Spinal cord (tissue), 10 donors: ENCODE data around the gene ZNF668. TPM values are rescaled to one million over a fixed set of nuclear protein-coding genes. Genes with fewer than 3 reads are reported as not detected.
A peak's percentile ranks its signal among the peaks of the same experiment; 100 is the strongest.

Experiments
- DNase-seq, 6 donors: peaks; one replicate each; pipeline versions ENCODE4 v3.0.0 to v3.0.0-alpha.2; 2013 to 2015; ENCODE audit warnings: low spot score in 6 of 6, low read depth in 4 of 6
- H3K27ac ChIP-seq: one replicate; pipeline ENCODE4 v1.5.1; 2013; ENCODE audit warnings: low read depth, low read length, control low read depth
- H3K27me3 ChIP-seq: one replicate; pipeline ENCODE4 v1.6.1; 2013; ENCODE audit warnings: low read length; ENCODE audit not compliant: control insufficient read depth, insufficient read depth
- H3K36me3 ChIP-seq: one replicate; pipeline ENCODE4 v1.6.1; 2013; ENCODE audit warnings: low read length; ENCODE audit not compliant: control insufficient read depth, insufficient read depth
- H3K4me1 ChIP-seq: one replicate; pipeline ENCODE4 v1.6.1; 2013; ENCODE audit warnings: low read length; ENCODE audit not compliant: control insufficient read depth, insufficient read depth
- H3K4me3 ChIP-seq: one replicate; pipeline ENCODE4 v1.5.1; 2013; ENCODE audit warnings: low read depth, low read length, control low read depth
- H3K9me3 ChIP-seq: one replicate; pipeline ENCODE4 v1.6.1; 2013; ENCODE audit warnings: low read length; ENCODE audit not compliant: control insufficient read depth, insufficient read depth
- whole genome bisulfite sequencing: methylation state at CpG from one replicate; pipeline ENCODE4 v1.1.5; 2013; ENCODE audit warnings: missing lambda C conversion rate; ENCODE audit not compliant: insufficient coverage; 5-methylcytosine and 5-hydroxymethylcytosine counted together
- polyA plus RNA-seq, 2 donors: library from polyadenylated mRNA; unstranded; fragments of 120-200 nt; gene quantifications; one replicate each; pipeline ENCODE4 v1.2.1, GENCODE V29; 2013; ENCODE audit not compliant: insufficient read length in 2 of 2
- total RNA-seq, 2 donors: library from RNA; depleted of rRNA in 1 of 2; stranded (reverse); fragments of 120-200 nt in 1 of 2; fragments of >200 nt in 1 of 2; gene quantifications; one replicate each; pipeline versions ENCODE4 v1.2.3 to v1.2.4, GENCODE V29; 2013 to 2014
- donor health status: healthy.

ZNF668 gene
- total and polyA plus RNA-seq, 4 donors: 4.9 to 12.6 (median 9.2) TPM

DNA sequence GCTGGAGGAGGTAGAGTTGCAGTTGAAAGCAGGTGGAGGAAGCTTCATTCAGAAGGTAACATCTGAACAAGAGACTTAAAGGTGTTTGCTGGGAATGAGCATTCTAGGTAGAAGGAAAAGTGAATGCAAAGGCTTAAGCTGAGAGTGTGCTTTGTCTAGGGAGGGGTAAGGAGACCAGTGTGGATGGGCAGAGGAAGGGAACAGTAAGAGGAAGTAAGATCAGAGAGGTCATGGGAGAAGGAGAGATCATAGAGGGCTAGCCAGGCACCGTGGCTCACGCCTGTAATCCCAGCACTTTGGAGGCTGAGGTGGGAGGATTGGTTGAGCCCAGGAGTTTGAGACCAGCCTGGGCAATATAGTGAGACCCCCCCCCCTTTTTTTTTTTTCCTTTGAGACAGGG, 37.3 kb downstream of the ZNF668 start:
- DNase-seq: no peak
- Histone ChIP-seq H3K27ac (no peak overlapping the region), H3K4me1 (peaks cover 21% of the 10 kb centered on the region), H3K9me3 (no peaks in the 10 kb centered on the region), H3K4me3 (no peak overlapping the region), H3K36me3 (peaks cover 58% of the 10 kb centered on the region), H3K27me3 (no peaks in the 10 kb centered on the region)
- WGBS: 42% methylated on average over 2 of the region's 2 CpGs

DNA sequence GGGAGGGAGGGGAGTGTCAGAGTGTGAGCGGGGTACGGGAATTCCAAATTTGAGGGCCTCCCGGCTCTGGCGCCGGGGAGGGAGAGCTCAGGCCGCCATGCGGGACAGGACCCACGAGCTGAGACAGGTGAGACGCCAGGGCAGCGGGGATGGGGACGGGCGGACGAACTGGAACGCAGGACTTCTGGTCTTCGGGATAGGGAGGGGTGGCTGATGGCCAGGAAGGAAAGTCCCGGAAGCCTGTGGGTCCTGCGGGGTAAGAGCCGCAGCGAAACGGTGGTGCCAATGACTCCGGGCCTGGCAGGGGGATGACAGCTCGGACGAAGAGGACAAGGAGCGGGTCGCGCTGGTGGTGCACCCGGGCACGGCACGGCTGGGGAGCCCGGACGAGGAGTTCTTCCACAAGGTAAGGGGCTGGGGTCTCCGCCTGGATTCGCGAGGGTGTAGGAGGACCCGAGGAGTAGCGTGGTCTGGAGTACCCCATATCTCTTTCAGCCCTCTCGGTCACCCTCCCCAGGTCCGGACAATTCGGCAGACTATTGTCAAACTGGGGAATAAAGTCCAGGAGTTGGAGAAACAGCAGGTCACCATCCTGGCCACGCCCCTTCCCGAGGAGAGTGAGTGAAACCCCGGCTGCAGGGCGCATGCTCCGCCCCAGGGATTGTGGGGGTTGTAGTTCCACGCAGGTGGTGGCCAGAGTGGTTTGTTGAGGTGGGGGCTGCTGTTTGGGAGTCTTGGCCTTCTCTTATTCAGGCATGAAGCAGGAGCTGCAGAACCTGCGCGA, 40.1 kb downstream of the ZNF668 start:
- Histone ChIP-seq H3K27ac (peak overlapping the region; percentile 96), H3K9me3 (no peaks in the 10 kb centered on the region), H3K4me1 (peaks cover 21% of the 10 kb centered on the region), H3K36me3 (peaks cover 33% of the 10 kb centered on the region), H3K4me3 (peak overlapping the region; percentile 95), H3K27me3 (no peaks in the 10 kb centered on the region)
- peak in 5 of 6 donors; percentile 62 to 96 (median 80) for DNase-seq
- 0% methylated on average over 46 of the region's 47 CpGs for WGBS

DNA sequence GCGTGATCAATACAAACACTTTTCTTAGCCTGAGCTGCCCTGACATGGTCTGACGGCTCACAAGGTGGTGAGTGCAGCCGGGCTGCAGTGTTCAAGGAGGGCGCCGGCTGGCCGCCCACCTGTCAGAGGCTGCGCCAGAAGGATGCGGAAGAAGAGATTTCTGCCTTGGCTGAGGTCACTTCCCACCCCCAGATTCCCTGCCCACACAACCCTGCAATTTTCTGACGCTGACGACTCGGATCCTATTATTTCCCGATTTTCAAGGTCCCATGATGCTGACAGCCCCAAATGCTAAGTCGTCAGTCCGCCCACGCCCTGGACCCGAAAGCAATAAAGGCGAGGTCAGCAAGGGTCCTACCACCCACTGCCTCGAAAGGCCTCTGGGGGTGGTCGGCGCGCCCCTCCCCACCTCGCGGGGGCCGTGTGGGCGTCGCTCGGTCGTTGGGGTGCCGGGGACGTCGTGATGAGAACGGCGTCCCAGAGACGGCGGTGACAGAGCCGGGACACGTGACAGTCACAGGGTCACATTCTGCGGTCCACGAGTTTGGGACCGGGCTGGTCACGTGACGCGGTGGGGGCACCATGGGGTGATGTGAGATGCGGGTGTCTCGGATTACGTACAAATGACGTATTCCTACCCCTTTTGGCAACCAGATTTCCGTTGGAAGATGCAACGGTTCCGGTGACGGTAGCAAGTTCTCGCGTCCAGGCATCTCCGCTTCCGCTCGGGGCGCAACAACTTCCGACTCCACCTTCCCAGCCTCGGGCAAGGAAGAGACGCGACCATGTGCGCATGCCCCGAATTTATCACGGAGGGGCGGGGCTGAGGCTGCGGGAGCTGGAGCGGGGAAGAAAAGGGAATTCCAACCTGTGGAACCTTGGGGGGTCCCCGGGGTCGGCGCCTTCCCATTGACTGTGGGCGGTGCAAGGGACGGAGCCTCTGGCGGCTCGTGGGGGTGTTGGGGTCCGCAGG, 41.0 kb downstream of the ZNF668 start, which contains the start of gene STX4:
Gene STX4 (plus strand): TSS at position 823 of the 973 bp plus-strand sequence. CDS start 248 bp downstream, outside the sequence.
- Histone ChIP-seq H3K27ac (peak within 1 kb of the TSS; percentile 96), H3K4me3 (peak within 1 kb of the TSS; percentile 95), H3K4me1 (peaks cover 13% of the 10 kb centered on the region), H3K27me3 (no peaks in the 10 kb centered on the region), H3K9me3 (no peaks in the 10 kb centered on the region), H3K36me3 (peaks cover 24% of the 10 kb centered on the region)
- WGBS: under 1% methylated on average over 71 of the region's 75 CpGs
- DNase-seq: peak; percentile 94 to 100 (median 96)

DNA sequence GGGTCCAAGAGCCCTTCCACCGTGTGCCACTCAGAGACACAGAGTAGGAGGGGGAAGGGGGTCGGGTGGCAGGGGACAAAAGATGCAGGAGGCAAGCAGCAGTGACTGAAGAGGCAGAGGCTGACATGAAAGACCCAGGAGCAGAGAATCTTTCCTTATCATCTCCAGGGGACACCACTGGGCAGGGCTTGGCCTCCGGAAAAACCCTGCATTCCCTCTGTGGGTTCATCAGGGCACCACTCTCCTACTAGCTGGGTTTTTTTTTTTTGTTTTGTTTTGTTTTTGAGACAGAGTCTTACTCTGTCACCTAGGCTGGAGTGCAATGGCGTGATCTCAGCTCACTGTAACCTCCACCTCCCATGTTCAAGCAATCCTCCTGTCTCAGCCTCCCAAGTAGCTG, 42.8 kb downstream of the ZNF668 start:
- 59% methylated on average over 2 of the region's 4 CpGs for WGBS
- no peak for DNase-seq
- Histone ChIP-seq H3K27me3 (no peaks in the 10 kb centered on the region), H3K4me1 (peaks cover 13% of the 10 kb centered on the region), H3K9me3 (no peaks in the 10 kb centered on the region), H3K36me3 (peaks cover 14% of the 10 kb centered on the region), H3K4me3 (no peak overlapping the region), H3K27ac (no peak overlapping the region)

DNA sequence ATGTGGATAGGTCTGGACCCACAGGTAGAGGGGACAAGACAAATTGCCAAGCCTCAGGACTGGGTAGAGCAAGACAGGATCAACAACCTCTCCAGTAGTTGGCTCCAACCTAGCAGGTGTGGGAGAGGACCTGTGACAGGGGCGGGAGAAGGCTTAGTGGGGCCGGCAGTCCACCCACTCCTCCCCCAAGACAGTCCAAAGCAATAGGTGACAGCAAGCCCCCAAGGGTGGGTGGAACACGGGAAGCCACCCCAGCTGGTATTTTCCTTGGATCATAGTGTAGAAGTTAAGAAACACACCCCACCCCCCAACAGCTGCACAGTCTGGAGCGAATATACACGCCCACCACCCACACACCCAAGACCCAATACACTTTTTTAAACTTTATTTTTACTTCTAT, 44.8 kb downstream of the ZNF668 start:
- no peaks in the 10 kb centered on the region for H3K27me3 ChIP-seq
- no peak overlapping the region for H3K4me3 ChIP-seq
- H3K9me3 ChIP-seq: no peaks in the 10 kb centered on the region
- peaks cover 9% of the 10 kb centered on the region for H3K4me1 ChIP-seq
- WGBS: 100% methylated on average over 1 of the region's 5 CpGs
- DNase-seq: no peak
- H3K27ac ChIP-seq: no peak overlapping the region
- peaks cover 4% of the 10 kb centered on the region for H3K36me3 ChIP-seq

DNA sequence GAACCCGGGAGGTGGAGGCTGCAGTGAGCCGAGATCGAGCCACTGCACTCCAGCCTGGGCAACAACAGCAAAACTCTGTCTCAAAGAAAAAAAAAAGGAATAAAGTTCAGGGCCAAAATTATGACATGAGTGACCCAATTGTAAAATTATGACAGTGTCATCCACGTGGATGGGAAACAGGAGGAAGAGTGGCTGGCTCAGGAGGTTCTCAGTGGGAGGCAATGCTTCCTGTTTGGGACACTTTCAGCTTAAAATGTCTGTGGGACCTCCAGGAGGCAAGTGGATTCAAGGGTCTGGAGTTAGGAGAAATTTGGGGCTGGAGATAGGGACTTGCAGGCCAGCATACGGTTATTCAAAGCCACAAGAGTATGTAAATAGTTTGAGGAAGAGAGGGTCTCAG, 48.7 kb downstream of the ZNF668 start:
- H3K4me3 ChIP-seq: no peak overlapping the region
- no peaks in the 10 kb centered on the region for H3K27me3 ChIP-seq
- DNase-seq: no peak
- no peak overlapping the region for H3K27ac ChIP-seq
- no peaks in the 10 kb centered on the region for H3K4me1 ChIP-seq
- WGBS: 81% methylated on average over 5 of the region's 5 CpGs
- no peaks in the 10 kb centered on the region for H3K36me3 ChIP-seq
- H3K9me3 ChIP-seq: no peaks in the 10 kb centered on the region

DNA sequence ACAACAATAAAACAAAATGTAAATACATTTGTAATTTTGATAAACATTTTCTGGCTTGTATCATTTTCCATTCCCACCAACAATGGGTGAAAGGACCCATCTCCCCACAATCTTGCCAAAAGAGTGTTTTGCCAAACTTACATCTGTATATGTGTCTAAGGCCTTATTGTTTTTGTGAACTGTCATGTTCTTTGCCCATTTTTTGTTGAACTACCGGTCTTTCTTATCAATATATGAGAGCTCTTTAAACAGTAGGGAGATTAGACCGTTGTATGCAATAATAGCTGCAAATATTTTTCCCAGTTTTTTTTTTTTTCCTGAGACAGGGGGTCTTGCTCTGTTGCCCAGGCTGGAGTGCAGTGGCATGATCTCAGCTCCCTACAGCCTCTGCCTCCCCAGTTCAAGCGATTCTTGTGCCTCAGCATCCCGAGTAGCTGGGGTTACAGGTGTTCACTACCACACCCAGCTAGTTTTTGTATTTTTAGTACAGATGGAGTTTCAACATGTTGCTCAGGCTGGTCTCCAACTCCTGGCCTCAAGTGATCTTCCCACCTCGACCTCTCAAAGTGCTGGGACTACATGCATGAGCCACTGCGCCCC, 50.3 kb downstream of the ZNF668 start:
- WGBS: no CpG with 5 or more reads among the region's 6 CpGs
- H3K27ac ChIP-seq: no peak overlapping the region
- no peaks in the 10 kb centered on the region for H3K27me3 ChIP-seq
- no peak overlapping the region for H3K4me3 ChIP-seq
- no peak for DNase-seq
- H3K36me3 ChIP-seq: no peaks in the 10 kb centered on the region
- no peaks in the 10 kb centered on the region for H3K9me3 ChIP-seq
- H3K4me1 ChIP-seq: no peaks in the 10 kb centered on the region

DNA sequence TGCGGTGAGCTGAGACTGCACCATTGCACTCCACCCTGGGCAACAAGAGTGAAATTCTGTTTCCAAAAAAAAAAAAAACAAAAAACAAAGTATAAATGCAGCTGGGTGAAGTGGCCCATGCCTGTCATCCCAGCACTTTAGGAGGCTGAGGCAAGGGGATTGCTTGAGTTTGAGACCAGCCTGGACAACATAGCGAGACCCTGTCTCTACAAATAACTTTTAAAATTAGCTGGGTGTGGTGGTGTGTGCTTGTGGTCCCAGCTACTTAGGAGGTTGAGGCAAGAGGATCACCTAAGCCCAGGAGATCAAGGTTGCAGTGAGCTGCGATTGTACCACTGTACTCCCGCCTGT, 50.8 kb downstream of the ZNF668 start:
- no peaks in the 10 kb centered on the region for H3K9me3 ChIP-seq
- no peak for DNase-seq
- no peak overlapping the region for H3K27ac ChIP-seq

DNA sequence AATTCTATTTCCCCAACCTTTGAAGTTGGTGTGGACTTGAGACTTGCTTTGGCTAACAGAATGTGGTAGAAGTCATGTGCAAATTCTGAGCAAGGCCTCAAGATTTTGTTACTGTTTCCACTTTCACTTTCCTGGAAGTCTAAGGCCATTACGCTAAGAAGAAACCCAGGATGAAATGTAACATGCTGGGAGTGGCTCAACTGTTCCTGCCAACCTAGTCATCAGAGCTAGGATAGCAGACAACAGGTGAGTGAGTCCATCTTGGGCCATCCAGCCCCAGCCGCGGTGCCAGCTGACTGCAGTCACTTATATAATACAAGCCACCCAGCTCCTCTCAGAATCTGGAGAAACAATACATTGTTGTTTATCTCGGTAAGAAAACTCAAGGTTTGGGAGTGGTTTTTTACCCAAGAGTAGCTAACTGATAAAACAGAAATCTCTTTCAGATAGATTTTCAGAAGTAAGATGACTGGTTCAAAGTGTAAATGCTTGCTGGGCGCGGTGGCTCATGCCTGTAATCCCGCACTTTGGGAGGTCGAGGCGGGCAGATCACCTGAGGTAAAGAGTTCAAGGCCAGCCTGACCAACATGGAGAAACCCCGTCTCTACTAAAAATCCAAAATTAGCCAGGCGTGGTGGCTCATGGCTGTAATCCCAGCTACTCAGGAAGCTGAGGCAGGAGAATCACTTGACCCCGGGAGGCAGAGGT, 51.3 kb downstream of the ZNF668 start:
- no peaks in the 10 kb centered on the region for H3K9me3 ChIP-seq
- no peaks in the 10 kb centered on the region for H3K27me3 ChIP-seq
- WGBS: 86% methylated on average over 8 of the region's 12 CpGs
- DNase-seq: no peak
- H3K36me3 ChIP-seq: no peaks in the 10 kb centered on the region
- H3K4me1 ChIP-seq: no peaks in the 10 kb centered on the region
- H3K4me3 ChIP-seq: no peak overlapping the region
- H3K27ac ChIP-seq: no peak overlapping the region

More for the DNA sequence above, 50.8 kb downstream of the ZNF668 start:
- H3K4me3 ChIP-seq: no peak overlapping the region
- no peaks in the 10 kb centered on the region for H3K4me1 ChIP-seq
- no peaks in the 10 kb centered on the region for H3K36me3 ChIP-seq
- H3K27me3 ChIP-seq: no peaks in the 10 kb centered on the region
- no CpG with 5 or more reads among the region's 4 CpGs for WGBS
